ENCODE measurements around the gene SAMD1. TPM values are rescaled to one million over a fixed set of nuclear protein-coding genes. Genes with fewer than 3 reads are reported as not detected.

SAMD1 gene
- total and polyA plus RNA-seq, 2 of the 13 experiments (the other 11 are each of a cell fraction or from before 2014, with no cell fraction given), result 17.5 to 45.0 TPM

DNA sequence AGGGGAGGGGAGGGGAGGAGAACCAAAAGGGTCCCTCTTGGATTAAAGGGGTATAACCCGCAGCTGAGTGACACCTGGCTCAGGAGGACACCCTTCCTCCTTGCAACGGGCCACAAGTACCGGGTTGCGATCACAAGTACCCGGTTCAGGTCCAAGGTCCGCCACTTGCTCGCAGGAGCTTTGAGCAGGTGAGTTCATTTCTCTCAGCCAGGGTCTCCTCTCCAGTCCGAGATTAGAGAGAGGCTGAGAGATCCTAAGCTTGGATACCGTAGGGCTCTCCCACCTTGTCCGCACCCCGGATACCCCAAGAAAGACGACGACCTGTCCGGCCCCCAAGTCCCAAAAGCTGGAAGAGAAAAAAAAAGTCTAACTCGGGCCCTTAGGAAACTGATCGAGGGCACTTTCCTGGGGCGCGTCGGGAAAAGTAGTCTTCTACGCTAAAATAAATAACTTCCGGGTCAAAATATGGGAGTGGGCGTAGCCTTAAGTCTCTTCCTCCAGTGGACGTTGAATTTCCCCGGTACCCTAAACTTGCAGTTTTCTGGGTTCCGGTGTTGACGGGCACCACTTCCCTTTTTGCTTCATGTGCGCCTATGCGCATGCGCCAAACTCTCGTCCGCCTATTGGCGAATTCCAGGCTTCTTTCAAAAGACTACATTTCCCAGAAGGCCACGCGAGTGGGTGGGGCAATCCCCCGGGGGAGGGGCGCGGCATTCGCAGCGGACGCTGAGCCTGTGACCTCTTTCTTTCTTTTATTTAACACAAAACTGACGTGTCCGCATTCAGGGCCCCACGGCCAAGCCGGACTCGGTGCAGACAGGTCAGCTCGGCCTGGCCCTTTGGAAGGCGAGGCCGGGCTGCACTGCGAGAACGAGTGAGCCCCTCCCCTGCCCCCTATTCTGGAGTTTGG, 9.4 kb downstream of the SAMD1 start (continued):
- TF ChIP-seq CHCHD3 (CRISPR knock-in tag; IDR thresholded peaks at IDR 0.05), result no peak
- TF ChIP-seq FOXA1 (IDR thresholded peaks at IDR 0.05), result no peak
- TF ChIP-seq FOXA1 (CRISPR knock-in tag; IDR thresholded peaks at IDR 0.05), result peak; percentile 55
- TF ChIP-seq ATF1 (CRISPR knock-in tag; IDR thresholded peaks at IDR 0.05), result peak; percentile 83
- peak; percentile 63 for TF ChIP-seq HNF4A (CRISPR knock-in tag; IDR thresholded peaks at IDR 0.05)
- TF ChIP-seq, protein P1, sequence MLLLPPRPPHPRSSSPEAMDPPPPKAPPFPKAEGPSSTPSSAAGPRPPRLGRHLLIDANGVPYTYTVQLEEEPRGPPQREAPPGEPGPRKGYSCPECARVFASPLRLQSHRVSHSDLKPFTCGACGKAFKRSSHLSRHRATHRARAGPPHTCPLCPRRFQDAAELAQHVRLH (CRISPR knock-in tag; IDR thresholded peaks at IDR 0.05; ENCODE audit: borderline replicate concordance, low read depth), result no peak
- no peak for TF ChIP-seq NKX3-1 (CRISPR knock-in tag; IDR thresholded peaks at IDR 0.05)
- TF ChIP-seq NFATC3 (CRISPR knock-in tag; IDR thresholded peaks at IDR 0.05), result no peak
- TF ChIP-seq ARNT2 (CRISPR knock-in tag; IDR thresholded peaks at IDR 0.05; ENCODE audit: low read depth), result 0 out of 2 replicates have a peak, but pooled peaks have one; percentile 43
- peak; percentile 54 for TF ChIP-seq MED1 (CRISPR knock-in tag; IDR thresholded peaks at IDR 0.05)
- TF ChIP-seq, protein P2, sequence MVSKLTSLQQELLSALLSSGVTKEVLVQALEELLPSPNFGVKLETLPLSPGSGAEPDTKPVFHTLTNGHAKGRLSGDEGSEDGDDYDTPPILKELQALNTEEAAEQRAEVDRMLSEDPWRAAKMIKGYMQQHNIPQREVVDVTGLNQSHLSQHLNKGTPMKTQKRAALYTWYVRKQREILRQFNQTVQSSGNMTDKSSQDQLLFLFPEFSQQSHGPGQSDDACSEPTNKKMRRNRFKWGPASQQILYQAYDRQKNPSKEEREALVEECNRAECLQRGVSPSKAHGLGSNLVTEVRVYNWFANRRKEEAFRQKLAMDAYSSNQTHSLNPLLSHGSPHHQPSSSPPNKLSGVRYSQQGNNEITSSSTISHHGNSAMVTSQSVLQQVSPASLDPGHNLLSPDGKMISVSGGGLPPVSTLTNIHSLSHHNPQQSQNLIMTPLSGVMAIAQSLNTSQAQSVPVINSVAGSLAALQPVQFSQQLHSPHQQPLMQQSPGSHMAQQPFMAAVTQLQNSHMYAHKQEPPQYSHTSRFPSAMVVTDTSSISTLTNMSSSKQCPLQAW (CRISPR knock-in tag; IDR thresholded peaks at IDR 0.05), result peak; percentile 68; the same call in 1 of the 2 replicates
- peak; percentile 67 for TF ChIP-seq ZNF614 (CRISPR knock-in tag; IDR thresholded peaks at IDR 0.05; ENCODE audit: borderline replicate concordance)
- no peak for TF ChIP-seq RCOR2 (CRISPR knock-in tag; IDR thresholded peaks at IDR 0.05)
- TF ChIP-seq ZNF878 (CRISPR knock-in tag; IDR thresholded peaks at IDR 0.05), result 0 out of 2 replicates have a peak, but pooled peaks have one; percentile 37
- peak; percentile 43; the same call in 1 of the 2 replicates for TF ChIP-seq ZKSCAN8 (CRISPR knock-in tag; IDR thresholded peaks at IDR 0.05; ENCODE audit: borderline replicate concordance)
- TF ChIP-seq ZKSCAN1 (IDR thresholded peaks at IDR 0.05; ENCODE audit: low read length), result no peak
- peak; percentile 53; the same call in 1 of the 2 replicates for TF ChIP-seq ZNF556 (CRISPR knock-in tag; IDR thresholded peaks at IDR 0.05; ENCODE audit: borderline replicate concordance)
- TF ChIP-seq ZNF274 (CRISPR knock-in tag; IDR thresholded peaks at IDR 0.05), result peak; percentile 15; the same call in 1 of the 2 replicates
- TF ChIP-seq ZFP37 (CRISPR knock-in tag; IDR thresholded peaks at IDR 0.05; ENCODE audit: borderline replicate concordance), result no peak
- TF ChIP-seq, protein P3, sequence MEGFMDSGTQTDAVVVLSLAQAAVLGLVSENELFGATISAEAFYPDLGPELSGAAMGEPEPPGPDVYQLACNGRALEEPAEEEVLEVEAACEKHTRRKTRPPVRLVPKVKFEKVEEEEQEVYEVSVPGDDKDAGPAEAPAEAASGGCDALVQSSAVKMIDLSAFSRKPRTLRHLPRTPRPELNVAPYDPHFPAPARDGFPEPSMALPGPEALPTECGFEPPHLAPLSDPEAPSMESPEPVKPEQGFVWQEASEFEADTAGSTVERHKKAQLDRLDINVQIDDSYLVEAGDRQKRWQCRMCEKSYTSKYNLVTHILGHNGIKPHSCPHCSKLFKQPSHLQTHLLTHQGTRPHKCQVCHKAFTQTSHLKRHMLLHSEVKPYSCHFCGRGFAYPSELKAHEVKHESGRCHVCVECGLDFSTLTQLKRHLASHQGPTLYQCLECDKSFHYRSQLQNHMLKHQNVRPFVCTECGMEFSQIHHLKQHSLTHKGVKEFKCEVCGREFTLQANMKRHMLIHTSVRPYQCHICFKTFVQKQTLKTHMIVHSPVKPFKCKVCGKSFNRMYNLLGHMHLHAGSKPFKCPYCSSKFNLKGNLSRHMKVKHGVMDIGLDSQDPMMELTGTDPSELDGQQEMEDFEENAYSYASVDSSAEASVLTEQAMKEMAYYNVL (CRISPR knock-in tag; IDR thresholded peaks at IDR 0.05; ENCODE audit: borderline replicate concordance), result 0 out of 2 replicates have a peak, but pooled peaks have one; percentile 38
- no peak for TF ChIP-seq MEF2D (CRISPR knock-in tag; IDR thresholded peaks at IDR 0.05)
- TF ChIP-seq ZNF720 (CRISPR knock-in tag; IDR thresholded peaks at IDR 0.05), result no peak
- TF ChIP-seq, protein P4, sequence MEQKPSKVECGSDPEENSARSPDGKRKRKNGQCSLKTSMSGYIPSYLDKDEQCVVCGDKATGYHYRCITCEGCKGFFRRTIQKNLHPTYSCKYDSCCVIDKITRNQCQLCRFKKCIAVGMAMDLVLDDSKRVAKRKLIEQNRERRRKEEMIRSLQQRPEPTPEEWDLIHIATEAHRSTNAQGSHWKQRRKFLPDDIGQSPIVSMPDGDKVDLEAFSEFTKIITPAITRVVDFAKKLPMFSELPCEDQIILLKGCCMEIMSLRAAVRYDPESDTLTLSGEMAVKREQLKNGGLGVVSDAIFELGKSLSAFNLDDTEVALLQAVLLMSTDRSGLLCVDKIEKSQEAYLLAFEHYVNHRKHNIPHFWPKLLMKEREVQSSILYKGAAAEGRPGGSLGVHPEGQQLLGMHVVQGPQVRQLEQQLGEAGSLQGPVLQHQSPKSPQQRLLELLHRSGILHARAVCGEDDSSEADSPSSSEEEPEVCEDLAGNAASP (CRISPR knock-in tag; IDR thresholded peaks at IDR 0.05; ENCODE audit: borderline replicate concordance), result peak; percentile 23; the same call in 1 of the 2 replicates
- no peak for TF ChIP-seq SATB2 (CRISPR knock-in tag; IDR thresholded peaks at IDR 0.05)
